Stimulated activated CD4-positive, alpha-beta T cell treated with anti-CD3 and anti-CD28 coated beads, Interleukin-15, amount 100 ng/mL, for 1 hour (primary cell): ENCODE results near the gene POMGNT2.
"Not testable (repeated sequence)": the region's sequence is repeated elsewhere in the genome, so short reads cannot be mapped to it uniquely, and the experiment has no call there.

Experiments
- DNase-seq, 2 donors: peaks; one replicate each; pipeline ENCODE4 v3.0.0-alpha.2; 2020; ENCODE audit warnings: low read depth in 1 of 2, low spot score in 1 of 2

Gene POMGNT2

GRCh38 chr3:43077261-43077660 lies 28.6 kb downstream of the POMGNT2 start:
- DNase-seq, result no peak

- no peak for DNase-seq
These were observed 29.0 kb downstream of the POMGNT2 start for GRCh38 chr3:43076857-43077256.

- no peak for DNase-seq
These were observed 29.8 kb downstream of the POMGNT2 start for GRCh38 chr3:43075904-43076661.

- no peak for DNase-seq
These were observed 30.8 kb downstream of the POMGNT2 start for GRCh38 chr3:43074901-43075689.

- DNase-seq, result no peak
These were observed 31.4 kb downstream of the POMGNT2 start for GRCh38 chr3:43074482-43074881.

GRCh38 chr3:43073836-43074220 lies 32.1 kb downstream of the POMGNT2 start:
- no peak for DNase-seq

- no peak for DNase-seq
These were observed 32.6 kb downstream of the POMGNT2 start for GRCh38 chr3:43073116-43073835.

GRCh38 chr3:43072361-43072760 lies 33.5 kb downstream of the POMGNT2 start:
- no peak for DNase-seq

- DNase-seq, result no peak
These were observed 34.5 kb downstream of the POMGNT2 start for GRCh38 chr3:43071313-43071893.

GRCh38 chr3:43070670-43071069 lies 35.2 kb downstream of the POMGNT2 start:
- not testable (repeated sequence) for DNase-seq

- DNase-seq, result no peak
These were observed 42.8 kb downstream of the POMGNT2 start for GRCh38 chr3:43063114-43063513.

- DNase-seq, result no peak
These were observed 43.3 kb downstream of the POMGNT2 start for GRCh38 chr3:43062564-43063040.

GRCh38 chr3:43062040-43062563 lies 43.8 kb downstream of the POMGNT2 start:
- DNase-seq, result no peak

- no peak for DNase-seq
These were observed 44.6 kb downstream of the POMGNT2 start for GRCh38 chr3:43061101-43061895.

- DNase-seq, result no peak
These were observed 46.4 kb downstream of the POMGNT2 start for GRCh38 chr3:43059456-43059855.

GRCh38 chr3:43055806-43056770 lies 49.8 kb downstream of the POMGNT2 start:
- no peak for DNase-seq

GRCh38 chr3:43055393-43055792 lies 50.5 kb downstream of the POMGNT2 start:
- DNase-seq, result no peak

GRCh38 chr3:43054754-43055153 lies 51.1 kb downstream of the POMGNT2 start:
- DNase-seq, result no peak

GRCh38 chr3:43053291-43053690 lies 52.6 kb downstream of the POMGNT2 start:
- DNase-seq, result no peak
